Body of pancreas (tissue), 4 donors: Measurements from ENCODE around the gene HUWE1.

Source experiments
- CTCF ChIP-seq, 7 experiments: fragments of 450-650 bp in 4 of 7; fragments of 200-600 bp in 3 of 7; sonication (generic) in 3 of 7; IDR thresholded peaks; one replicate each; pipeline ENCODE4 v1.5.1; 2016 to 2019; ENCODE audit warnings: antibody characterized with exemption in 7 of 7
- POLR2A ChIP-seq, 3 donors: fragments of 450-650 bp; IDR thresholded peaks; one replicate each; pipeline ENCODE4 v1.6.1; 2016; ENCODE audit warnings: antibody characterized with exemption in 3 of 3, mild to moderate bottlenecking in 2 of 3

- TF ChIP-seq CTCF (IDR thresholded peaks at IDR 0.05) (no peak), POLR2A (IDR thresholded peaks at IDR 0.05) (no peak)
Observed at GRCh38 chrX:53486285-53486684, 200.2 kb downstream of the HUWE1 start.
